Astrocyte (in vitro differentiated cells and primary cell): ENCODE data around the gene CLASP1.

Source experiments
- EZH2 ChIP-seq: IDR thresholded peaks from 2 replicates; pipeline ENCODE4 v1.6.1; 2012; ENCODE audit warnings: mild to moderate bottlenecking, low read length, inconsistent platforms; ENCODE audit not compliant: insufficient read depth
- TF ChIP-seq, protein P1 (sequence below): IDR thresholded peaks from 2 replicates; pipeline ENCODE4 v1.5.1; 2011; ENCODE audit warnings: low read depth, mild to moderate bottlenecking, inconsistent platforms, low read length, moderate library complexity; ENCODE audit not compliant: insufficient read depth

DNA sequence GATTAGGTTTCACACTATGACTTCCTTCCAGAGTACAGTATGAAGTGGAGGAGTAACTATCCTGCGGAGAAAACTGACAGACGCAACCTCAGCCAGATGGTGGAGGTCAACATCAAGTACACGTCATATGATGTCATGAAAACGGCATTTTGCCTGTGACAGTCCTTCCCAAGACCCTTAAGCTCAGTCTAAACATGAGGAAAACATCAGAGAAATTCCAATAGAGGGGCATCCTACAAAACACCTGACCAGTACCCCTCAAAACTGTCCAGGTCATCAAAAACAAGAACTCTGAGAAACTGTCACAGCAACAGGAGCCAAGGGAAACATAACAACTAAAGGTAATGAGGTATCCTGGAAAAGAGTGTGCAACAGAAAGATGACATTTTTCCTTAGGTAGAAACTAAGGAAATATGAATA is 116.9 kb downstream of the CLASP1 start:
- TF ChIP-seq EZH2: no peak
- TF ChIP-seq, protein P1, sequence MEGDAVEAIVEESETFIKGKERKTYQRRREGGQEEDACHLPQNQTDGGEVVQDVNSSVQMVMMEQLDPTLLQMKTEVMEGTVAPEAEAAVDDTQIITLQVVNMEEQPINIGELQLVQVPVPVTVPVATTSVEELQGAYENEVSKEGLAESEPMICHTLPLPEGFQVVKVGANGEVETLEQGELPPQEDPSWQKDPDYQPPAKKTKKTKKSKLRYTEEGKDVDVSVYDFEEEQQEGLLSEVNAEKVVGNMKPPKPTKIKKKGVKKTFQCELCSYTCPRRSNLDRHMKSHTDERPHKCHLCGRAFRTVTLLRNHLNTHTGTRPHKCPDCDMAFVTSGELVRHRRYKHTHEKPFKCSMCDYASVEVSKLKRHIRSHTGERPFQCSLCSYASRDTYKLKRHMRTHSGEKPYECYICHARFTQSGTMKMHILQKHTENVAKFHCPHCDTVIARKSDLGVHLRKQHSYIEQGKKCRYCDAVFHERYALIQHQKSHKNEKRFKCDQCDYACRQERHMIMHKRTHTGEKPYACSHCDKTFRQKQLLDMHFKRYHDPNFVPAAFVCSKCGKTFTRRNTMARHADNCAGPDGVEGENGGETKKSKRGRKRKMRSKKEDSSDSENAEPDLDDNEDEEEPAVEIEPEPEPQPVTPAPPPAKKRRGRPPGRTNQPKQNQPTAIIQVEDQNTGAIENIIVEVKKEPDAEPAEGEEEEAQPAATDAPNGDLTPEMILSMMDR: no peak
